H1 (cell line): Measurements from ENCODE around the gene ZBTB38. TPM values are rescaled to one million over a fixed set of nuclear protein-coding genes. Genes with fewer than 3 reads are reported as not detected.

Experiments
- EZH2 ChIP-seq: fragments of 200-600 bp; sonication (generic); IDR thresholded peaks from 2 replicates; pipeline ENCODE4 v1.7.1; 2012; ENCODE audit warnings: low read depth, mild to moderate bottlenecking, moderate library complexity, low read length, inconsistent platforms; ENCODE audit not compliant: severe bottlenecking
- JUN ChIP-seq: IDR thresholded peaks from 2 replicates; pipeline ENCODE4 v1.6.1; 2011; ENCODE audit warnings: low read depth, mild to moderate bottlenecking, improper control_type of control experiment, low read length
- MAFK ChIP-seq: IDR thresholded peaks from 2 replicates; pipeline ENCODE4 v1.6.1; 2012; ENCODE audit warnings: low read depth, mild to moderate bottlenecking, improper control_type of control experiment, low read length
- NRF1 ChIP-seq: IDR thresholded peaks from 2 replicates; pipeline ENCODE4 v1.6.1; 2011; ENCODE audit warnings: mild to moderate bottlenecking, low read depth, low read length, improper control_type of control experiment
- PHF8 ChIP-seq: fragments of 200-600 bp; sonication (generic); conservative IDR thresholded peaks from 2 replicates; pipeline ENCODE4 v1.7.1; 2012; ENCODE audit warnings: low read depth, mild to moderate bottlenecking, inconsistent platforms, low read length, moderate library complexity
- POLR2AphosphoS5 ChIP-seq: IDR thresholded peaks from 2 replicates; pipeline ENCODE4 v1.6.1; 2011; ENCODE audit warnings: low read depth, low read length
- polyA plus RNA-seq, 7 experiments: library from polyadenylated mRNA; depleted of rRNA in 3 of 7; stranded (reverse) in 5 of 7; unstranded in 2 of 7; fragments of >200 nt in 5 of 7; fragments of 200-250 nt in 2 of 7; gene quantifications; 1 replicate in 5 of 7; 2 replicates in 1 of 7; 4 replicates in 1 of 7; pipeline versions ENCODE4 v1.2.1 to v1.2.3, GENCODE V29; 2011 to 2013; ENCODE audit warnings: missing spikeins in 2 of 7, mixed read lengths in 2 of 7
- total RNA-seq: library from RNA; stranded (reverse); fragmentation: NEBNext Ultra II Directional; extraction: Animal tissue kit (Norgen Biotek cat#: 25700); gene quantifications from 2 replicates; pipeline ENCODE4 v1.2.1, GENCODE V29; 2021

The ZBTB38 gene
- total and polyA plus RNA-seq, 2 of the 8 experiments (the other 6 are each of a cell fraction or from before 2014, with no cell fraction given), result 4.4 to 10.5 TPM

- no peak for TF ChIP-seq MAFK
- no peak for TF ChIP-seq POLR2AphosphoS5
- no peak for TF ChIP-seq PHF8
- no peak for TF ChIP-seq EZH2
- no peak for TF ChIP-seq JUN
- no peak for TF ChIP-seq NRF1
These were observed 14.4 kb upstream of the ZBTB38 start (continued) for GRCh38 chr3:141353652-141354495.
